NCI-H1930 (cell line): ENCODE measurements around the gene MEGF8.
A peak's percentile ranks its signal among the peaks of the same experiment; 100 is the strongest.

Experiments
- DNase-seq, 2 experiments: peaks; one replicate each; lab custom pipeline; 2025; lab: John Stamatoyannopoulos, UW

MEGF8 gene, protein sequence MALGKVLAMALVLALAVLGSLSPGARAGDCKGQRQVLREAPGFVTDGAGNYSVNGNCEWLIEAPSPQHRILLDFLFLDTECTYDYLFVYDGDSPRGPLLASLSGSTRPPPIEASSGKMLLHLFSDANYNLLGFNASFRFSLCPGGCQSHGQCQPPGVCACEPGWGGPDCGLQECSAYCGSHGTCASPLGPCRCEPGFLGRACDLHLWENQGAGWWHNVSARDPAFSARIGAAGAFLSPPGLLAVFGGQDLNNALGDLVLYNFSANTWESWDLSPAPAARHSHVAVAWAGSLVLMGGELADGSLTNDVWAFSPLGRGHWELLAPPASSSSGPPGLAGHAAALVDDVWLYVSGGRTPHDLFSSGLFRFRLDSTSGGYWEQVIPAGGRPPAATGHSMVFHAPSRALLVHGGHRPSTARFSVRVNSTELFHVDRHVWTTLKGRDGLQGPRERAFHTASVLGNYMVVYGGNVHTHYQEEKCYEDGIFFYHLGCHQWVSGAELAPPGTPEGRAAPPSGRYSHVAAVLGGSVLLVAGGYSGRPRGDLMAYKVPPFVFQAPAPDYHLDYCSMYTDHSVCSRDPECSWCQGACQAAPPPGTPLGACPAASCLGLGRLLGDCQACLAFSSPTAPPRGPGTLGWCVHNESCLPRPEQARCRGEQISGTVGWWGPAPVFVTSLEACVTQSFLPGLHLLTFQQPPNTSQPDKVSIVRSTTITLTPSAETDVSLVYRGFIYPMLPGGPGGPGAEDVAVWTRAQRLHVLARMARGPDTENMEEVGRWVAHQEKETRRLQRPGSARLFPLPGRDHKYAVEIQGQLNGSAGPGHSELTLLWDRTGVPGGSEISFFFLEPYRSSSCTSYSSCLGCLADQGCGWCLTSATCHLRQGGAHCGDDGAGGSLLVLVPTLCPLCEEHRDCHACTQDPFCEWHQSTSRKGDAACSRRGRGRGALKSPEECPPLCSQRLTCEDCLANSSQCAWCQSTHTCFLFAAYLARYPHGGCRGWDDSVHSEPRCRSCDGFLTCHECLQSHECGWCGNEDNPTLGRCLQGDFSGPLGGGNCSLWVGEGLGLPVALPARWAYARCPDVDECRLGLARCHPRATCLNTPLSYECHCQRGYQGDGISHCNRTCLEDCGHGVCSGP (N-terminal part only)

DNA sequence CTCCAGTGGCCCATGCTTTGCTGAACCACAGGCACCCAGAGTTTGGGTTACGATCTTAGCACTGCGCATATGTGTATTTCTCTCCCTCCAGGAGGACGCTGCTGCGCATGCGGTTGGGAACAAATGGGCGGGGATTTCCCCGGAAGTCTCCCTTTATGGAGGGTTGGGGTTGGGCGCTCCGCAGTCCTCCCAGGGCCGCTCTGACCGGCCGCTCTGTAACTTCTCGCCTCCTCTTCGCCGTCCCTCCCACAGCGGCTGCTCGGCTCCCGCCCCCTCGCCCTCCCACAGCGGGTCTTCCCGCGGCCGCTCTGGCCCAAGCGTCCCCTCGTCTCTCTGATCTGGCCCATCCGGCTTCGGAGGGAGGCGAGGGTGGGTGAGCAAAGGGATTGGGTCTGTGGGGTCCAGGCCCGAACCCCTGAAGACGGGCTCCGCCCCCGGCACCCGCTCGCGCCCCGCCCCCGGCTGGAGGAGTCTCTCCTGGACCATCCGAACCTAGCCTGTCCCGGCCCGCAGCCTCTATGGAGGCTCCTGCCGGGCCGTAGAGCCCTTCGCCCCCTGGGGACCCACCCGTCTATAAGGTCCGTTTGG, at the start of gene MEGF8:
Gene MEGF8 (plus strand): TSS at position 328 of the 588 bp plus-strand sequence. CDS start 609 bp downstream, outside the sequence.
- DNase-seq: peak; percentile 98 to 99

- DNase-seq: no peak
Observed at GRCh38 chr19:42276284-42276683, 49.2 kb upstream of the MEGF8 start.

DNA sequence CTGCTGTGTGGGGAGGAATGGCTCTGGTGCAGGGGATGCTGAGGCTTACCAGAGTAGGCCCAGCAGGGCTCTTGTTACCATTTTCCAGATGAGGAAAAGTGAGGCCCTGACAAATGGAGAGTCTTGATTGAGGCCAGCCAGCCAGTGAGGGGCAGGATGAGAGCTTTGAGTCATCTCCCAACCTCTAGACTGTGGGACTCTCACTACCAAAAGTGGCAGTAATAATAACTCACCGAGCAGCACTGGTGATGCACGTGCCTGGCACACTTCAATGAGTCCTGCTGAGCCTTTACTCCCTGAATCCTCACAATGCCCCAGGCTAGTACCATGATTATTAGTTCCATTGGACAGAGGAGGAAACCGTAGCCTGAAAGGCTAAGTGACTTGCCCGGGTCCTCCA, 48.6 kb upstream of the MEGF8 start:
- DNase-seq: no peak

- DNase-seq: no peak
Observed at GRCh38 chr19:42277821-42278451, 47.5 kb upstream of the MEGF8 start.

DNA sequence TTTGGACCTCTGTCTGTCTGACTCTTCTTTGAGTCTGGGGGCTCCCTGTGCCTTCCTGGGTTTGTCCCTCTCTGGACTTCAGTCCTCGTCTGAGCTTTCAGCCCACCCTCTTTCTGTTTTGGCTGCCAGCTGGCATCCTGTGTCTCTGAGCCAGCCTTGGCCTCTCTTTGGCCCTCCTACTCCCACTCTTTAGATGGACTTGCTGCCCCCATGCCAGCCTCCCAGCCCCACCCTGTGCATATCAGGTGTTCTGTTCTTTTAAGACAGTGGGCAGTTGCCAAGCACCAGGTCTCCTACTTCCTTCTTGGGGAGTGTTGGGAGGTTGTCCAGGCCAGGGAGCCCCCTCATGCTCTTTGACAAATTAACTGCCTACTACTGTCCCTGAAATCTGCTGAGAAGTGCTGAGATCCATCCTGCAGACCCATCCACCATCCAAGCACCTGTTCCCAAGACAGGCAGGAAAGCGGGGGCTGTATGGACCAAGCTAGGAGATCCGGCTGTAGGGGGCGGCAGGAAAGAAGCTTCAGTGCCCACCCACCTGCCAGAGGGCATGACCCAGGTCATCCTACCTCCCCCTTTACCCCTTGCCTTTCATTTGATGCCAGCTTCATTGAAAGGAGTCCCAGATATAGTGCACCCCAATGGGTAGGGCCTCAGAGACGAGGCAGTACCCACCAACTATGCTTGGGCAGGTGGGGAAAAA, 46.8 kb upstream of the MEGF8 start:
- DNase-seq: no peak

DNA sequence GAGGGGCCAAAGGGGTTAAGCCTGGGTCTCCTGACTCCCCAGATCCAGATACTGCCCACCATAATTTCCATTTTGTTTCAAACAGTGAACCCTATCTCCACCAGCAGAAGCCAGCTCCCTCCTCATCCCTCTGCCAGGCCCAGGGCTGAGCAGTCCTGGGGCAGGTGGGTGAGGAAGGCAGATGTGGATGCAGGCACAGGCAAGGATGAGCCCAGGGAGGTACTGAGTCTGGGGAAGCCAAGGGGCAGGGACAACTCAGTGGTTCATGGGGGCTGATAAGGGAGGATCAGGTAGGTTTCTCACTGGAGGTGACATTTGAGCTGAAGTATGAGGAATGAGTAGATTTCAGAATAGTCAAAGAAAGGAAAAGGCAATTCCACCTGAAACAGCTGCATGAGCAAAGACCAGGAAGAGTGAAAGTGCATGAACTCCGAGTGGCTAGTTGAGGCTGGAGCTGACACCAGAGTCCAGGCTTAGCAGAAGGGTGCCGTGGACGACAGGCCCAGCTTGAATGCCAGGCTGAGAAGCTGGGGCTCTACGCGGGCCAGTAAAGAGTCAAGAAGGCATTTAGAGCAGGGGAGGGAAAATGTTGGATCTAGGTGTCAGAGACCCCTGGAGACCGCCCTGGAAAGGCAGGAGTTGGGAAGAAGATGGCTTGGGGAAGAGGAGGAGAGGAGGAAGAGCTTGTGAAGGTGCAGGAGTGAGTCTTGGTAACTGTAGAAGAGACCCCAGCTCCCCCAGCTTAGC, 46.1 kb upstream of the MEGF8 start:
- DNase-seq: no peak

DNA sequence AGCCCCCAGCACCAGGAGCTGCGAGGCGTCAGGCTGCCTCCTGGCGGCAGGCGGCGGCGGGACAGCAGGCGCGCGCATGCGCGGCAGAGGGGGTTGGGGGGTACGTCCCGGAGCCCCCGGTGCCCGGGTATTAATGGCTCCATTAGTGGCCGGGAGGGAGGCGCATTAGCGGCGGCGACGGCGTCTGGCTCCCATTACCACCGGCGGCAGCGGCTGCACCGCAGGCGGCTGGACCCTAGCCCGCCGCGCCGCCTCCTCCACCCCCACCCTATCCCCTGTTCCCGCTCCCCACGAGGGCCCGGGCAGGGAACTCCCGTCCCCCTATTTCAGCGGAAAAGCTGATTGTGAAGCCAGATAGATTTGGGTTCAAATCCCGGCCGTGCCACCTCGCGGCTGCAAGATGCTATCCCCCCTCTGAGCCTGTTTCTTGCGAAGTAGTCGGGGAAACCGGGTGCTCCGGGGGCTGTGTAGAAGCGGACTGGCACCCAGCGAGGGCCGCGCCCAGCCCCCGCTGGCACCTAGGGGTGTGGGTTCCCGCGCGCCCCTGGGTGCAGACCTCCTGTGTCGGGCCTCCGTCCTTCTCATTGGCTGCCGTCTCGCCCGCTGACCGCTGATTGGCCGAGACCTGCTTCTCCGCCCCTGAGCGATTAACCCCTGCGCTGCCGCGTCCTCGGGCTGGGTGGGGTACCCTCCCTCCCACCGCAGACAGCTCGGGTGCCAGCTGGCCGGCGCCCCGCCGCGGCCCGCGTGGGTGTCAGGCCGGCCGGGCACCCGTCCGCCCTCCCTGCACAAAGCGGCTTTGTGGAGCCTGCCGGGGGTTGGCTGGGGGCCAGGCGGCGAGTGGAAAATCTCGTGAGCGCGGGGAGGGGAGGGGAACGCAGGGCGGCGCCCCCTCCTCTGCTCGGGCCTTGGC, 45.3 kb upstream of the MEGF8 start:
- peak; percentile 86 to 90 for DNase-seq

DNA sequence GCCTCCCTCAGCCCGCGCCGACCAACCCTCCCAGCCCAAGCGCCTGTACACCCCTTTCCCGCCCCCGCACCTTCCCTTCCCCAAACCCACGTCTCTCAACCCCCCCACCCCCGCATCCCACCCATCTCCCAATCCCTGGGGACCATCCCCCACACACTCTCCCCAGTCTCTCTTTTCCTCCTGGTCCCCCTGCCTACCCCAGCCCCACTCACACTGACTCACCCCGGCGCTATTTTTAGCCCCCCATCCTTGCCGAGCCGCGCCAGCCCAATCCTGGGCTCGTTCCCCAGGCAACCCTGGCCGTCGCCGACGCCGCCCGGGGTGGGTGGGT, 44.7 kb upstream of the MEGF8 start:
- DNase-seq: no peak

- no peak for DNase-seq
Observed at GRCh38 chr19:42281146-42281826, 44.1 kb upstream of the MEGF8 start.

DNA sequence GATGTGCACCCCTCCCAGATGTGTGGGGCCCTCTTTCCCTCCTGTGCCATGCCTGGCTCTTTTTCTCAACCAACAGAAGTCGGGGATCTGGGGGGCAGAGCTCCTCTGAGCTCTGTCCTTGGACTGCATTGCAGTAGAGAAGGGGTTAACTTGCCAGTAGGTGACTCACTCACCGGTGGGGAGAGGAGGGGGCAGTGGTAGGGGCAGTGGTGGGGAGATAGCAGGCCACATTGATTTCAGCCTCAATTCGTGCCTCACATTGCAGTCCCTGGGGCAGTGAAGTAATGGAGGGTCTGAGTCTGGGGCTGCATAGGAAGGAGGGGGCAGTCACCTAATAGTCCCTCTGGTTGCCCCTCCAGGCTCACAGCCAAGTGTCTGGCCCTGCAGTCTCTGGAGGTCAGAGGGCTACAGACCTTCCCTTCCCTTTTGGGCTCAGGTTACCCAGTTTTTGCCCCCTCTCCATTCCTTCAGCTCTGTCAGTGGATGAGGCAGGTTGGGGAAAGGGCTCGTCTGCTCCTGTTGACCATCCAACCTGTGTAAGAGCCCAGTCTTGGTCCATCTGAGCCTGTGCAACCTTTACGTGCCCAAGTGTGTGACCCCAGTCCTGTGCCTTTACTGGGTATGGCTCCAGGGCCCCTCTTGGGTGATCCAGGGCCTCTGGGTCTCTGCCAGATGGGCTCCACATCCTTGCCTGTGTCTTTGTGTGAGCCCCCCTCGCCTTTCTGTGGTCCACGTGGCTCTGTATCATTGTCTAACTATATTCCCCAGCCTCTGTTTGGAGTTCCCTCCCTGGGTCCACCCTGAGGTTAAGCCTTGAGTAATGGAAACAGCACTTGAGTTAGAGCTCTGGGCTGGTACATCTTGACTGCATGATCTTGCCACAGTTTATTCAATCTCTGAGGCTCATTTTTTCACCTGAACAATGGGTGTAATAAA, 43.3 kb upstream of the MEGF8 start:
- no peak for DNase-seq

- DNase-seq: no peak
Observed at GRCh38 chr19:42282819-42283187, 42.6 kb upstream of the MEGF8 start.

DNA sequence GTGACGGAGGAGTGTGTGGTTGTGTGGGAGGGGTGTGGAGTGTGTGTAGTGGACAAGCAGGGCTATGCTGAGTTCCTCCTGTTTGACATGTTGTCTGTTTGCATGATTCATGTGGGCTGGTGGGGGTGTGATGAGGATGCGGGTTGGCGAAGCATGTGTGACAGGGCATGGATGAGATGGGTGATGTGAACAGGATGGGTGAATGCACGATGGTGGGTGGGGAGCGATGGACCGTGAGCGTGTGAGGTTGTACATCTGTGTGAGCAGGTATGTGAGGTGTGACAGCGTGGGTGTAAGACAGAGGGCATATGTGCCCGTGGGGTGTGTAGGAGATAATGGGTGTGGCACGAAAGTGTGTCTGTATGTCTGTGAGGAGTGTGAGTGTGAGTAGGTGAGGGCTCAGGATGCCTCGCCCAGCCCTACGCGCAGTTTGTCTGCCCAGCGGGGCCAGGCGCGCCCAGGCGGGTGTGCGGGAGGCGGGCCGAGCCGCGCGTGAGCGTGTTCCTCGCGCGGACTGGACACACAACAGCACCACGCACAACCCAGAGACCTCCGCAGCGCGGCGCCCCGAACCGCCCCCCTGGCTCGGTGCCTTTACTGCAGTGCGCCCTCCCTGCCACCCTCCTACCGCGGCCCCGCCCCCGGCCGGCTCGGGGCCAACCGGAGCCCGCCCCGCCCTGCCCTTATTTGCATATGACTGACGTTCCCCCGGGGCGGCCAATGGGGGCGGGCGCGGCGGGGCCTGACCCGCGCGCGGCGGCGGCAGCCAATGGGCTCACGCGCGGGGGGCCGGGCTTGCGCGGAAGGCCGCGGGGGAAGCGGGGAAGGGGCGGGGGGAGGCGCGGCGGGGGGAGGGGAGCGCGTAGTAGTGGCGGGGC, 42.0 kb upstream of the MEGF8 start:
- DNase-seq: peak; percentile 95 to 98

DNA sequence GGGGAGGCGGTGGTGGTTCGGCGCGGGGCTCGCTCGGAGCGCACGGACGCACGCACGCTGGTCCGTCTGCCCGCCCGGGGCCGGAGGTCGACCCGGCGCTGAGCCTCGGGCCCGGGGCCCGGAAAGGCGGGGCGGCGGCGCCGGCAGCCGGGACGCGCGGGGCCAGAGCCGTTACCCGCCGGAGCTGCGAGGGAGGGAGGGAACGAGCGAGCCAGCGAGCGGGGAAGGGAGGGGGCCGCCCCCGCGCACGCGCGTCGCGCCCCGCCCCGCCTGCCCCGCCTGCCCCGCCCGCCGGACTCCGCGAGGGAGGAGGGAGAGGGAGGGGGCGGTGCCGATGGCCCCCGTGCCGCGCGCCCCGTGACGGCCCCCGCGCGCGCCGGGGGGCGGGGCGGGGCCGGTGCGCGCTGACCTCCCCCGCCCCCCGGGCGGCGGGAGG, 41.4 kb upstream of the MEGF8 start:
- peak; percentile 80 to 92 for DNase-seq

GRCh38 chr19:42284591-42285341, 40.7 kb upstream of the MEGF8 start:
- DNase-seq: no peak

GRCh38 chr19:42285541-42285941, 39.9 kb upstream of the MEGF8 start:
- no peak for DNase-seq

GRCh38 chr19:42285988-42286348, 39.5 kb upstream of the MEGF8 start:
- no peak for DNase-seq
